Cortex of kidney (tissue), 1 donor: Measurements from ENCODE around the gene NUDT14.

Experiments
- DNase-seq: peaks from one replicate; lab custom pipeline; 2025; lab: John Stamatoyannopoulos, UW

NUDT14 gene

DNA sequence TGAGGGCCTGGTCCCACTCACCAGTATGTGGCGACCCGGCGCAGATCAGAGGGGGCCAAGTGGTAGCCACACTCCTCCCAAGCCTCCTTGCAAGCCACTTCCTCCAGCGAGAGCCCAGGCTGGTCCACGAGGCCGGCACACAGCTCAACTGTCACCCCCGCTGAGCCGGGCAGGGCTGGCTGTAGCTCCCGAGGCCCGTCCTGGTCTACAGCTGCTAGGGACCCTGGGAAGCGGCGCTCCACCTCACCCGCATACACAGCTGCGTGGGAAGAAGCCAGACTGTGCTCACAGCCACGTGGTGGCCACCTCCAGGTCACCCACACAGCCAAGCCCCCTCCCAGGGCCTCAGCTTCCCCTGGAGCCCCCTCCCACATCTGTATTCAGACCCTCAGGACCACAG, 4.6 kb downstream of the NUDT14 start:
- no peak for DNase-seq

GRCh38 chr14:105173901-105174894, 6.9 kb downstream of the NUDT14 start:
- no peak for DNase-seq

DNA sequence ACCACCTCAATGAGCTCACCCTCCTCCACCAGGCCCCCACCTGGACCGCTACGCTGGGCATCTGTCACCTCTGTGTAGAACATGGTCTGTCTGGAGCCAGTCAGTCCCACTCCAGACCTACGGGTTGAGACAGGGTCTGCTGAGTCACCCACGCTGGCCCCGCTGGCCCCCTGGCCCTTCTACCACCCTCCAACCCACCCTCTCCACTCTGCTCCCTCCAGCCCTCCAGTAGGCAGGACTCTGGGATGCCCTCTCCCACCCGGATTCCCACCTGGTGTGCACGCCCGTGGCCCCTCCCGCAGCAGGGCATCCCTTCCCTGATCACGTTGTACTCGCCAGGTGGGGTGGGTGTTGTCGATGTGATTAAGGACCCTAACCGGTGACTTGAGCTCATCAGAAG, 8.0 kb downstream of the NUDT14 start:
- no peak for DNase-seq

- DNase-seq = no peak
Measured at GRCh38 chr14:105172476-105172875, 8.6 kb downstream of the NUDT14 start.

- DNase-seq = no peak
Measured at GRCh38 chr14:105171004-105171673, 10.0 kb downstream of the NUDT14 start.

DNA sequence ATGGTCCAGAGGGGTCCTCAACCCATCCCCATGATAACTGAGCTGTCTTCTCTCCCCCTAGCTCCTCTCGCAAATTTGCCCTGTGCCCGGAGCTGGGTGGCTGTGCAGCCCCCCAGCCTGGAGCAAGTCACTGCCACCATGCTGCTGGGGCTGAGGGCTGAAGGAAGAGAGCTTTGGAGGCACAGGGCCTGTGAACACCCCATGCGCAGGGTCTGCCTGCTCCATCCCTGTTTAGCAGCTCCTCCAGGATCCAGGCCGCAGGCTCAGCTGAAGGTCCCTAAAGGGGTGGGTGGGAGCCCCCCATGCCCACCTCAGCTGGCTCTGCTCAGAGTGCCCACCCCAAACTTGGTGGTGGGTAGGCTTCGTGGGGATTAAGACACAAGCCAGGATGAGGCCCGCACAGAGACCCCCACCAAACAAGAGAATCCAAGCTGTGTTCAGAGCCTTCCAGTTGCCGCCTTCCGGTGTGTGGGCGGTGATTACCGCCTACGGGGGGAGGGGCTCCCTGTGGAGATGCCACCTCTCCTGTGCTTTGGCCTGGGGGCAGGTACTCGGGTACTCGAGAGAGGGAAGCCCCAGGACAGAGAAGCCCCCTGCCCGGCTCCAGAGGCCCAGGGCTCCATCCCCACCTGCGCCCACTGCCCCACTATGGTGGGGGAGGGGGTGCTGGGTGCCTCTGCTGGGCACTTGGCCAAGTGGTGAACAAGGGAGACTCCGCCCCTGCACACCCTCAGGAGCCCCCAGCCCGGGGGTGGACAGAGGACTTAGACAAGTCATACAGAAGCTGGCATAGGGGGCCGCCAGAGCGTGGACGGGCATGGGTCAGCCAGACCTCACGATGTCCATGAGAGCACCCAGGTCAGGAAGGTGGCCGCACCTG, 11.1 kb downstream of the NUDT14 start:
- no peak for DNase-seq

GRCh38 chr14:105168979-105169507, 12.1 kb downstream of the NUDT14 start:
- no peak for DNase-seq

DNA sequence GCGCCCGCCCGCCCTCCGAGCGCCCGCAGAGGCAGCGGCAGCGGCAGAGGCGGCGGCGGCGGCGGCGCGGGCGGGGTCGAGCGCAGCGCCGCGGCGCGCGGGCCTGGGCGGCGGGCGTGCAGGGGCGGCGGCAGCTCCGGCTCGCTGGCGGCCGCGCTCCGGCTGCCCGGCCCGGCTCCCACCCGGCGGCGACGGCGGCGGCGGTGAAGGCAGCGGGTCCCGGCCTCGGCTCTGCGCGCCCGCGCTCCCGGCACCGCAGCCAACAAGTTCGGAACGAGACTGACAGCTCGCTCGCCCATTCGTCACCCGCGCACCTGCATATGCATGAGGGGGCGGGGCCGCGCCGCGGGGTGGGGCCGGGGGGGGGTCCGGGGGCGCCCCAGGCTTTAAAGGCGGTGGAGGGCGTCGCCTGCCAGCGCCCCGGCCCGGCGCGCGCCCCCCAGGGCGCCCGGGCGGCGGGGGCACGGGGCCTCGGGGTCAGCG, 12.6 kb downstream of the NUDT14 start, which contains the start of gene JAG2:
TSS of gene JAG2 (minus strand) at position 281 of the 483 bp plus-strand sequence. CDS start 356 bp downstream, outside the sequence.
- DNase-seq = no peak

DNA sequence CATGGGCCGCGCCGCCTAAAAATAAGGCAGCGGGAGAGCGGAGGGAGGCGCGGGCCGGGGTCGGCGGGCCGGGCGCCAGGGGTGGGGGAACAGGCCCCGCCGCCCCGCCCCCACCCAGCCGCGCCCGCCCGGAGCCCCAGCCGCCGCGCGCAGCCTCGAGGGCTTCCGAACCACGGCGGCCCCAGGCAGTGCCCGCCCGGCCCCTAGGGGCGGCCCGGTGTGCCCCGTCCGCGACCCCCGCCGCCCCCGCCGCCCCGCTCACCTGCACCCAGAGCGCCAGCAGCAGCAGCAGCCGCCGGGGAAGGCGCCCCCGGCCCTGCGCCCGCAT, 13.1 kb downstream of the NUDT14 start:
- DNase-seq = no peak

DNA sequence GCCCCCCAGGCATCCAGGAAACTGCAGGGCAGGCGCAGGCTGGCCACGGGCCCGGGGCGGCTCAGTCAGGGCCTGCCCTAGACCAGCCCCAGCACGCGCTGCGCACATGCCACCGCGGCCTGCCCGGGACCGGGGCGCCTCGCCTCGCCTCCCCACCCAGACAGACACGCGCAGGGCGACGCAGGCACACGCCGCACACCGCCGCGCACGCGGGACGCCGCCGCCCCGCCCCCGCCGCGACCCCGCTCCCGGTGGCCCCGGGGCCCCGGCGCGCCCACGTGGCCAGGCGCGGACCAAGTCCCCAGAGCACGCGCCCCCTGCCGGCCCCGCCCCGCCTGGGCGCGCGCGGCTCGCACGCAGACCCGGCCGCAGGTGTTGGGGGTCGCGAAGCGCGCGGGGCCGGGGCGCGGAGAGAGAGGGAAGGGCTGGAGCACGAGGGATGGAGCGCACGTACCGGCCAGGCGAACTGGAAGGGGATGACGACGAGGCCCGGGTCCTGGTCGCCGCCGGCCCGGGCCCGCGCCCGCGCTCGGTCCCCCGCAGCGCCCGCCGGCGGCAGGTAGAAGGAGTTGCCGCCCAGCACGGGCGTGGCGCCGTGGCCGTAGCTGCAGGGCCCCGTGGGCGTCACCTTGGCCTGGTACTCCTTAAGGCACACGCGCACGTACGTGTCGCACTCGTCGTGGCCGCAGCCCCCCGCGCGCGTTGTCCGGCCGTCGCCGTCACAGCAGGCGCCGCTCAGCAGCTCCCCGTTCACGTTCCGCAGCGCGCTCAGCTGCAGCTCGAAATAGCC, 13.6 kb downstream of the NUDT14 start:
- no peak for DNase-seq

DNA sequence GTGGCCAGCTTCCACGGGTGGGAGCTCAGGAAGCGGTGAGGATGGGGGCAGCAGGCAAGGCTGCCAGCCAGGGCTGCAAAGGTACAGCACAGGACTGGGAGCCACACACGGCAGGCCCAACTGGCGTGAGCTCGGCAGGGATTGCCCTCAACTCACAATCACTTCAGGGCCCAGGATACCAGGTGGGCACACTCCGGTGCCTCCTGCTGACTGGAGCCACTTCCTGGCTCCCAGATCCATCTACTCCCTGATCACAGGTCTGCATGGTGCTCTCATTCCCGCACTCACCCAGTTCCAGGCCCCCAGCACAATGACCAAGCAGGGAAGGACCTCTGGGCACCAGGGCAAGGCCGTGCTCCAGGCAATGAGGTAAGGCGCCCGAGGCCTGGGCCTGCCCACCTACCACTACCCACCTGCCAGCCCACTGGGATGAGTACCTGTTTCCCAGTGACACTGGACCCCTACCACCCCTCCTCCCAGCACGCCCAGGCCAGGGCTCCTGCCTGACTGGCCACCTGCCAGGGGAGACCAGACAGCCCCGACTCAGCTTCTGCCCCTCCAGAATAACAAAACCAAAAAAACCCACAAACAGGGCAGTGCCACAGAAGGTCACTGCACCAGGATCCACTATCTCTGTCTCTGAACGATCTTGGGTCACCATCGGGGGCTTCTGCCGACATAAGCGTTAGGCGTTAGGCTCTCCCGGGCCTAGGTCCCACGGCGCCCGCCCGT, 14.4 kb downstream of the NUDT14 start:
- no peak for DNase-seq

DNA sequence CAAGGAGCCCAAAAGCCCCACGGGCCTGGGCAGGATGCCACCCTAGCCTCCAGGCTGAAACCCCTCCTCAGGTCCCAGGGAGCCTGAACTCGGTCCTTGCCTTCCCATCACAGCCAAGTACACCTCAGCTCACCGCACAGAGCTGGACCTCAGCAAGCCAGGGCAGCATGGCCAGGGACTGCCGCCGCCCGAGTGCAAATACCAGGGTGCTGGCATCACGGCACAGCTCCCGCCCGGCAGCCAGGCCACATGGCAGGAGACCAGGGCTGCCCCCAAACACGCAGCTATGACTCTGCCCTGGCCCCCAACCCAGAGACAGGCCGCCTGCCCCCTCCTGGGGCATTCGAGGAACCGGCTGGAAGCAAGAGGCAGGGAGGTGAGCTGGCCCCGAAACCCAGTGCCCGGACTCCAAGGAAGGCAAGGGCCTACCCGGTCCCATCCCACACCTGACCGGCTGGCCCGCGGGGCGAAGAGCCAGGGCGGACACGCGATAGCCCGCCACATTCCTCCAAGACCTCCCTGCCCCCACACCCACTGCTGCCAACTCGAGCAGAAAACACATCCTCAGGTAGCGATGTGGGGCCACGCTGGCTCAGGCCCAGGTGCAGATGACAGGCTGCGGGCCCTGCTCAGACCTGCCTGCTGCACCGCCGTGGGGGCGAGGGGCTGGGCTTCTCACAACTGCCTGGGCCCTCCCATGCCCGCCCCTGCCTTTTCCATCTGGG, 15.2 kb downstream of the NUDT14 start:
- no peak for DNase-seq

GRCh38 chr14:105165134-105165704, 15.9 kb downstream of the NUDT14 start:
- no peak for DNase-seq

DNA sequence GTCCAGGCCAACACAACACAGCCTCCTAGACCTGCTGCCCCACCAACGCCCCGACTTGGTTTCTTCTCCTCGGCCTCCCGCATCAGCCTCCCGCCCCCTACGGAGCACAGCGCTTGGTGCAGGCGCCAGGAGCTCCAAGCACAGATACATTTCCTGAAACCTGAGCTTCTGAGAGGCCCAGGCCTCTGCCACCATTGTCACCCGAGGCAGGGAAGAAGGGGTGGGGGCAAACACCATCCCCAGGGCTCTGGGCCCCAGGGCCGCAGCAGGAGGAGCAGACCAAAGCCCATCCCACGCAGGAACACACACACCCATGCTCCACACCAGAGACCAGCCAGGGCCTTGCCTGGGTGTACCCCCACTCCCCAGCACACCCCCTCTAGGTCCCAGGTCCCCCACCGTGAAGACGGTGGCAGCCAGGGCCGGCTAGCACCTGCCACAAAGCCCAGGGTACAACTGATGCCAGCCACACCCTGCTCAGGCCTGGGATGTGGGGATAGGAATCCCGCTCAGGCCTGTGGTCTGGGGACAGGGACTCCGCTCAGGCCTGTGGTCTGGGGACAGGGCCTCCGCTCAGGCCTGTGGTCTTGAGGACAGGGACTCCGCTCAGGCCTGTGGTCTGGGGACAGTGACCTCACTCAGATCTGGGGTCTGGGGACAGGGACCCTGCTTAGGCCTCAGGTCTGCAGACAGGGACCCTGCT, 17.9 kb downstream of the NUDT14 start:
- no peak for DNase-seq

GRCh38 chr14:105162669-105162979, 18.5 kb downstream of the NUDT14 start:
- no peak for DNase-seq

DNA sequence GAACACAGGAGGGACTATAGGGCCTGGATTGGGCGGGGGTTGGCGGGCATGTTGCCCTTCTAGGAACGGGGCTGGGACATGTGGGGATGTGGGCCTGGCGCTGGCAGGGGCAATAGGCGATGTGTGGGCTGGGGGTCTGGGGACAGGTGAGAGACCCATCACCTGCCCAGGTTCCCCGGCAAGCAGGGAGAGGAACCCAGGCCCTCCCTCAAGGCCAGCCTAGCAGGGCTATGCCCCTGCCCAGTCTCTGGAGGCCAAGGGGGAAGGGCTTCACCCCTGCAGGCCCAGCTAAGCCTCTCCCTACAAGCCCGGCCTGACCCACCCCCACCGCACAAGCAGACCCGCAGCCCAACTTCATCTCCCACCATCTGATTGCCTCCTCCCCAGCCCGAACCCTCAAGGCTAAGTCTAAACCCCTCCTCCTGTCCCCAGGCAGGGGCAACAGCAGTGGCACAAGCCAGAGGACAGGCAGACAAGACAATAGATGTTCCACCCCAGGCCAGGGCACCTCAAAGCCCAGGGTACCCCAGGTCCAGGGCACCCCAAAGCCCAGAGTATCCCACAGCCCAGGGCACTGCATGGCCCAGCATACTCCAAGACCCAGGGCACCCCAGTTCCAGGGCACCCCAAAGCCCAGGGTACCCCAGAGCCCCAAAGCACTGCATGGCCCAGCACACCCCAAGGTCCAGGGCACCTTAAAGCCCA, 19.0 kb downstream of the NUDT14 start:
- no peak for DNase-seq

- DNase-seq = no peak
Measured at GRCh38 chr14:105161309-105161708, 19.8 kb downstream of the NUDT14 start.

GRCh38 chr14:105160776-105161175, 20.3 kb downstream of the NUDT14 start:
- DNase-seq = no peak
